ENCODE results near the gene ELF1. TPM values are rescaled to one million over a fixed set of nuclear protein-coding genes. Genes with fewer than 3 reads are reported as not detected.

The ELF1 gene
- total and polyA plus RNA-seq, 10 of the 15 experiments (the other 5 are each of a cell fraction or from before 2014, with no cell fraction given) = 43.3 to 97.6 (median 55.7) TPM

GRCh38 chr13:40984668-40985366 is 34.3 kb downstream of the ELF1 start:
- no peaks in the 10 kb centered on the region for H4K20me1 ChIP-seq (ENCODE audit: control insufficient read depth, insufficient read depth)
- peak overlapping the region; percentile 61 for H3K9ac ChIP-seq (ENCODE audit: control insufficient read depth, insufficient read depth, low read length)
- peak overlapping the region; percentile 82 for H3K27ac ChIP-seq (ENCODE audit: control insufficient read depth, insufficient read depth)
- H3K4me3 ChIP-seq = peak overlapping the region; percentile 69
- H3K79me2 ChIP-seq (ENCODE audit: control insufficient read depth, insufficient read depth, low read length) = peaks cover 99% of the 10 kb centered on the region
- peak overlapping the region; percentile 96 for H3K4me2 ChIP-seq (ENCODE audit: control insufficient read depth, insufficient read depth)
- 1% methylated on average over 3 of the region's 3 CpGs for WGBS (ENCODE audit: insufficient coverage, insufficient replicate concordance, low lambda C conversion rate, missing lambda C conversion rate)
- DNase-seq (ENCODE audit: low read depth, low spot score) = peak; percentile 67
- peak; percentile 60 for ATAC-seq
- peak; percentile 18 for FAIRE-seq
- H3K9me3 ChIP-seq (replicated peaks; ENCODE audit: control insufficient read depth, insufficient read depth, low read length) = no peaks in the 10 kb centered on the region; the same call in 1 of the 3 replicates
- RAD21 ChIA-PET (ENCODE audit: unreplicated experiment) = interaction anchor here (0.8 to 4.4 kb wide), 16 partner anchors 8 to 76 kb away, joined by 3 to 39 read pairs (median 5); partner anchors contain the start of genes ELF1 and WBP4
- CTCF ChIA-PET = interaction anchor here (1.4 to 13.8 kb wide), 5 partner anchors 11 to 75 kb away, joined by 4 to 160 read pairs (median 8); no protein-coding TSS in a partner anchor
- H3K4me1 ChIP-seq (ENCODE audit: control insufficient read depth, insufficient read depth, low read length) = peaks cover 27% of the 10 kb centered on the region
- POLR2A ChIA-PET = interaction anchor here (0.6 to 2.6 kb wide), 9 partner anchors 10 to 76 kb away, joined by 3 to 8 read pairs (median 4); partner anchors contain the start of genes ELF1 and WBP4
- H3K36me3 ChIP-seq (ENCODE audit: control insufficient read depth in 2 of 2, insufficient read depth in 2 of 2, low read length in 1 of 2) = peaks cover 0 to 6% of the 10 kb centered on the region in 2 experiments; a peak in 2 of 4 replicates
- intact Hi-C loops (cut with micrococcal nuclease; ENCODE audit: unreplicated experiment) = loop anchor here (2.0 to 10.0 kb wide), 3 partner anchors 34 to 1290 kb away; partner anchors contain the start of genes AKAP11, ELF1 and WBP4
- in situ Hi-C loops (cut with MboI) = no loop called here
- no TSS peak for BruUV-seq (replicated peaks)
- H2AFZ ChIP-seq (ENCODE audit: control insufficient read depth, low read depth, low read length) = no peak overlapping the region
- SMC1A ChIA-PET (ENCODE audit: uncharacterized antibody, unreplicated experiment) = interaction anchor here (0.9 to 16.0 kb wide), 9 partner anchors 10 to 71 kb away, joined by 3 to 308 read pairs (median 16); partner anchors contain the start of gene ELF1
- no peaks in the 10 kb centered on the region for H3K27me3 ChIP-seq (replicated peaks in 1 of 2; ENCODE audit: control insufficient read depth in 2 of 2, insufficient read depth in 2 of 2, low read length in 1 of 2)
- peak; percentile 54 for TF ChIP-seq E2F8 (IDR thresholded peaks at IDR 0.05; ENCODE audit: low read depth, partially characterized antibody)
- 0 out of 2 replicates have a peak, but pooled peaks have one; percentile 4 for TF ChIP-seq PKNOX1 (IDR thresholded peaks at IDR 0.05)
- TF ChIP-seq MXI1 (IDR thresholded peaks at IDR 0.05; ENCODE audit: low read depth, low read length) = peak; percentile 28; the same call in 1 of the 2 replicates
- no peak for TF ChIP-seq RAD51 (IDR thresholded peaks at IDR 0.05)
- peak; percentile 17; the same call in 1 of the 2 replicates for TF ChIP-seq SPI1 (IDR thresholded peaks at IDR 0.05; ENCODE audit: borderline replicate concordance, insufficient read depth, low read depth, low read length)
- no peak for TF ChIP-seq NFYA (IDR thresholded peaks at IDR 0.05; ENCODE audit: borderline replicate concordance, low read depth, low read length)
- no peak for TF ChIP-seq EP300 (IDR thresholded peaks at IDR 0.05; ENCODE audit: borderline replicate concordance in 1 of 2, control insufficient read depth in 1 of 2, low read depth in 2 of 2, low read length in 2 of 2)
- 0 out of 2 replicates have a peak, but pooled peaks have one; percentile 13 for TF ChIP-seq CREM (IDR thresholded peaks at IDR 0.05; ENCODE audit: low read depth)
- no peak for TF ChIP-seq ZBTB11 (CRISPR knock-in tag; IDR thresholded peaks at IDR 0.05)
- peak; percentile 21 for TF ChIP-seq SKIL (IDR thresholded peaks at IDR 0.05; ENCODE audit: low read depth, poor library complexity, severe bottlenecking)
- 0 out of 2 replicates have a peak, but pooled peaks have one; percentile 15 for TF ChIP-seq NBN (IDR thresholded peaks at IDR 0.05)
